ENCODE data around the gene MTM1. TPM values are rescaled to one million over a fixed set of nuclear protein-coding genes. Genes with fewer than 3 reads are reported as not detected.

Gene MTM1
- total RNA-seq, 1 experiment from 2014 or later: 6.4 TPM

DNA sequence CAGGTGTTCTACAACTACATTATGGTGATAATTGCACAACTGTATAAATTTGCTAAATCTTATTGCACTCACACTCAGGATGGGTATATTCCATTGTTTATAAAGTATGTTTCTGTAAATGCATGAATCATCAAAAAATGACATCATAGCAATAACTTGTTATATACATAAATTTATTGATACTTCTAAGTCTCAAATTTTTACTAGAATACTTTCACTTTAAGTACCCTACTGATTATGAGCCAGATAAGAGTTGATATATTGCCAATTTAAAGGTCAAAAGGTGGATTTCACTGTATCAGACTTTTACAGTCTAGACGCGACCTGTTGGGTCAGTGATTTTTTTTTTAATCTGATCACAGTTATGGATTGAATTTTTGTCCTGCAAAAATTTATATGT, 87.4 kb downstream of the MTM1 start:
- H3K36me3 Mint-ChIP-seq (ENCODE audit: insufficient read depth in 1 of 3, low read depth in 3 of 3): peaks cover 17 to 26% (median 19%) of the 10 kb centered on the region in 3 experiments
- H4K8ac ChIP-seq (replicated peaks; ENCODE audit: insufficient read length, low read depth, low read length): no peak overlapping the region
- H3K18ac ChIP-seq (ENCODE audit: insufficient read length, low read depth, low read length): no peak overlapping the region
- no peak overlapping the region for H3K4me3 Mint-ChIP-seq
- H3K27me3 ChIP-seq (ENCODE audit: insufficient read depth, low read length): no peaks in the 10 kb centered on the region
- no peak overlapping the region for H2BK20ac ChIP-seq (ENCODE audit: low read depth, low read length, poor library complexity, severe bottlenecking)
- H3K9me3 Mint-ChIP-seq: peaks cover 36 to 42% of the 10 kb centered on the region in 2 experiments
- H3K9ac ChIP-seq (ENCODE audit: extremely low read depth, insufficient read length, low read length): no peak overlapping the region
- no peaks in the 10 kb centered on the region for H3K79me1 ChIP-seq (ENCODE audit: insufficient read depth, low read depth, low read length, poor library complexity, severe bottlenecking)
- H3K4me1 Mint-ChIP-seq: no peaks in the 10 kb centered on the region
- H2BK15ac ChIP-seq (ENCODE audit: low read depth, low read length): no peak overlapping the region
- H3K4me1 ChIP-seq (ENCODE audit: insufficient read depth, low read length): no peaks in the 10 kb centered on the region
- no peak overlapping the region for H3K23ac ChIP-seq (ENCODE audit: insufficient read length, low read depth, low read length)
- no peaks in the 10 kb centered on the region for H3K79me2 ChIP-seq (ENCODE audit: insufficient read depth, low read length)
- H3K27ac Mint-ChIP-seq: no peak overlapping the region
- H3T11ph ChIP-seq (ENCODE audit: low read length): no peak overlapping the region
- no peaks in the 10 kb centered on the region for H3K9me3 ChIP-seq (ENCODE audit: control insufficient read depth, low read depth, low read length)
- H2BK5ac ChIP-seq (ENCODE audit: insufficient read length, low read length): no peak overlapping the region
- no peak overlapping the region for H2AFZ ChIP-seq (ENCODE audit: low read length)
- no peak overlapping the region for H3K56ac ChIP-seq (ENCODE audit: insufficient read length, low read depth, low read length)
- no peak overlapping the region for H2BK120ac ChIP-seq (ENCODE audit: low read depth, low read length, poor library complexity, severe bottlenecking)
- H3K4me2 ChIP-seq (ENCODE audit: insufficient read depth, insufficient read length, low read length): no peak overlapping the region
- WGBS (ENCODE audit: extremely low coverage, insufficient read length, low lambda C conversion rate): no CpG with 5 or more reads among the region's 2 CpGs
- H3K27ac ChIP-seq (ENCODE audit: insufficient read length, low read depth, low read length): no peak overlapping the region
- TF ChIP-seq, protein P1, sequence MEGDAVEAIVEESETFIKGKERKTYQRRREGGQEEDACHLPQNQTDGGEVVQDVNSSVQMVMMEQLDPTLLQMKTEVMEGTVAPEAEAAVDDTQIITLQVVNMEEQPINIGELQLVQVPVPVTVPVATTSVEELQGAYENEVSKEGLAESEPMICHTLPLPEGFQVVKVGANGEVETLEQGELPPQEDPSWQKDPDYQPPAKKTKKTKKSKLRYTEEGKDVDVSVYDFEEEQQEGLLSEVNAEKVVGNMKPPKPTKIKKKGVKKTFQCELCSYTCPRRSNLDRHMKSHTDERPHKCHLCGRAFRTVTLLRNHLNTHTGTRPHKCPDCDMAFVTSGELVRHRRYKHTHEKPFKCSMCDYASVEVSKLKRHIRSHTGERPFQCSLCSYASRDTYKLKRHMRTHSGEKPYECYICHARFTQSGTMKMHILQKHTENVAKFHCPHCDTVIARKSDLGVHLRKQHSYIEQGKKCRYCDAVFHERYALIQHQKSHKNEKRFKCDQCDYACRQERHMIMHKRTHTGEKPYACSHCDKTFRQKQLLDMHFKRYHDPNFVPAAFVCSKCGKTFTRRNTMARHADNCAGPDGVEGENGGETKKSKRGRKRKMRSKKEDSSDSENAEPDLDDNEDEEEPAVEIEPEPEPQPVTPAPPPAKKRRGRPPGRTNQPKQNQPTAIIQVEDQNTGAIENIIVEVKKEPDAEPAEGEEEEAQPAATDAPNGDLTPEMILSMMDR (conservative IDR thresholded peaks at IDR 0.05): no peak
- H4K91ac ChIP-seq (ENCODE audit: insufficient read length, low read depth, low read length): no peak overlapping the region
- no peaks in the 10 kb centered on the region for H3K23me2 ChIP-seq (ENCODE audit: insufficient read length, low read depth, low read length, poor library complexity, severe bottlenecking)
- no peaks in the 10 kb centered on the region for H4K20me1 ChIP-seq (ENCODE audit: control insufficient read depth, insufficient read depth, insufficient read length)
- H3K27me3 Mint-ChIP-seq (ENCODE audit: low read depth): no peaks in the 10 kb centered on the region
- DNase-seq: no peak
- H2AK5ac ChIP-seq (ENCODE audit: insufficient read length, low read length): no peak overlapping the region
- H4K5ac ChIP-seq (ENCODE audit: insufficient read length, low read depth, low read length): no peak overlapping the region
- no peak overlapping the region for H3K4ac ChIP-seq (ENCODE audit: low read depth, low read length)
- no peak overlapping the region for H2BK12ac ChIP-seq (ENCODE audit: insufficient read length, low read depth, low read length)
- H3K14ac ChIP-seq (ENCODE audit: insufficient read depth, low read length): no peak overlapping the region

All from H9 (cell line).